Non-pigmented ciliary epithelial cell (primary cell): ENCODE data around the gene GALNT17.

ENCODE experiments used
- DNase-seq: peaks from one replicate; pipeline ENCODE4 v3.0.0-alpha.2; 2010; ENCODE audit warnings: low read depth

GALNT17 gene

GRCh38 chr7:71506822-71507221 lies 374.9 kb downstream of the GALNT17 start:
- no peak for DNase-seq

GRCh38 chr7:71507680-71508602 lies 376.0 kb downstream of the GALNT17 start:
- DNase-seq: no peak

- no peak for DNase-seq
Measured at GRCh38 chr7:71509381-71509780, 377.4 kb downstream of the GALNT17 start.

- no peak for DNase-seq
Measured at GRCh38 chr7:71511361-71511807, 379.4 kb downstream of the GALNT17 start.

GRCh38 chr7:71517940-71518699 lies 386.2 kb downstream of the GALNT17 start:
- no peak for DNase-seq

GRCh38 chr7:71518880-71519279 lies 386.9 kb downstream of the GALNT17 start:
- no peak for DNase-seq

GRCh38 chr7:71521506-71521905 lies 389.6 kb downstream of the GALNT17 start:
- no peak for DNase-seq

GRCh38 chr7:71526106-71526505 lies 394.2 kb downstream of the GALNT17 start:
- DNase-seq: no peak

- no peak for DNase-seq
Measured at GRCh38 chr7:71527213-71527612, 395.3 kb downstream of the GALNT17 start.

- DNase-seq: no peak
Measured at GRCh38 chr7:71535616-71536015, 403.7 kb downstream of the GALNT17 start.

GRCh38 chr7:71538210-71538609 lies 406.3 kb downstream of the GALNT17 start:
- DNase-seq: no peak

- DNase-seq: no peak
Measured at GRCh38 chr7:71539615-71540014, 407.7 kb downstream of the GALNT17 start.

- DNase-seq: no peak
Measured at GRCh38 chr7:71541707-71542353, 409.9 kb downstream of the GALNT17 start.

- DNase-seq: no peak
Measured at GRCh38 chr7:71543396-71543795, 411.5 kb downstream of the GALNT17 start.

- DNase-seq: no peak
Measured at GRCh38 chr7:71544816-71545215, 412.9 kb downstream of the GALNT17 start.

GRCh38 chr7:71547426-71547825 lies 415.5 kb downstream of the GALNT17 start:
- DNase-seq: no peak

GRCh38 chr7:71548746-71549145 lies 416.8 kb downstream of the GALNT17 start:
- no peak for DNase-seq

GRCh38 chr7:71553306-71553705 lies 421.4 kb downstream of the GALNT17 start:
- no peak for DNase-seq

- DNase-seq: no peak
Measured at GRCh38 chr7:71555758-71556157, 423.8 kb downstream of the GALNT17 start.

- DNase-seq: no peak
Measured at GRCh38 chr7:71558806-71559613, 427.1 kb downstream of the GALNT17 start.

- no peak for DNase-seq
Measured at GRCh38 chr7:71560354-71560995, 428.5 kb downstream of the GALNT17 start.
